HL-60 (cell line): ENCODE data around the gene MAPK10.

Experiments used
- POLR2AphosphoS5 ChIP-seq: IDR thresholded peaks from 2 replicates; pipeline ENCODE4 v1.6.1; 2012; ENCODE audit warnings: low read depth
- TF ChIP-seq, protein P1 (sequence below): IDR thresholded peaks from one replicate; pipeline ENCODE4 v1.5.1; 2011; ENCODE audit warnings: low read length, control low read depth, inconsistent platforms; ENCODE audit not compliant: insufficient read depth
- TF ChIP-seq, protein P2 (sequence below): IDR thresholded peaks from 2 replicates; pipeline ENCODE4 v1.6.1; 2012; ENCODE audit warnings: low read depth; ENCODE audit not compliant: insufficient replicate concordance

DNA sequence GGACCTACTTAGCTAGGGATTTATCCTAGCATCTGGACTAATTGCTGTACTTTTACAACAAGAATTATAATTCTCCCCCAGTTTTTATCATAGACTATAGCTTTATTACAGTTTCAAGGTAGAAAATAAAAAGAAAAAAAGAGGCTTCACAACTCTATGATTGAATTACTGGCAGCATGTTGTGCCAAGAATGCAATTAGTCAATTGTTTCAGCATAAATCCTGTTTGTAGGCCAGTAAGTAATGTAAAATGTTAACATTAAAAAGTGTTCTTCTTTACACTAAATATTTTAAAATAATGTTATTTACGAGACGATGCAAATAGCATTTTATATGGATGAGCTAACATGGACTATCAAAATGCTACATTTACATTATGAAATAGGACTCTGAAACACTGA, 228.4 kb downstream of the MAPK10 start:
- TF ChIP-seq, protein P1, sequence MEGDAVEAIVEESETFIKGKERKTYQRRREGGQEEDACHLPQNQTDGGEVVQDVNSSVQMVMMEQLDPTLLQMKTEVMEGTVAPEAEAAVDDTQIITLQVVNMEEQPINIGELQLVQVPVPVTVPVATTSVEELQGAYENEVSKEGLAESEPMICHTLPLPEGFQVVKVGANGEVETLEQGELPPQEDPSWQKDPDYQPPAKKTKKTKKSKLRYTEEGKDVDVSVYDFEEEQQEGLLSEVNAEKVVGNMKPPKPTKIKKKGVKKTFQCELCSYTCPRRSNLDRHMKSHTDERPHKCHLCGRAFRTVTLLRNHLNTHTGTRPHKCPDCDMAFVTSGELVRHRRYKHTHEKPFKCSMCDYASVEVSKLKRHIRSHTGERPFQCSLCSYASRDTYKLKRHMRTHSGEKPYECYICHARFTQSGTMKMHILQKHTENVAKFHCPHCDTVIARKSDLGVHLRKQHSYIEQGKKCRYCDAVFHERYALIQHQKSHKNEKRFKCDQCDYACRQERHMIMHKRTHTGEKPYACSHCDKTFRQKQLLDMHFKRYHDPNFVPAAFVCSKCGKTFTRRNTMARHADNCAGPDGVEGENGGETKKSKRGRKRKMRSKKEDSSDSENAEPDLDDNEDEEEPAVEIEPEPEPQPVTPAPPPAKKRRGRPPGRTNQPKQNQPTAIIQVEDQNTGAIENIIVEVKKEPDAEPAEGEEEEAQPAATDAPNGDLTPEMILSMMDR: no peak
- TF ChIP-seq, protein P2, sequence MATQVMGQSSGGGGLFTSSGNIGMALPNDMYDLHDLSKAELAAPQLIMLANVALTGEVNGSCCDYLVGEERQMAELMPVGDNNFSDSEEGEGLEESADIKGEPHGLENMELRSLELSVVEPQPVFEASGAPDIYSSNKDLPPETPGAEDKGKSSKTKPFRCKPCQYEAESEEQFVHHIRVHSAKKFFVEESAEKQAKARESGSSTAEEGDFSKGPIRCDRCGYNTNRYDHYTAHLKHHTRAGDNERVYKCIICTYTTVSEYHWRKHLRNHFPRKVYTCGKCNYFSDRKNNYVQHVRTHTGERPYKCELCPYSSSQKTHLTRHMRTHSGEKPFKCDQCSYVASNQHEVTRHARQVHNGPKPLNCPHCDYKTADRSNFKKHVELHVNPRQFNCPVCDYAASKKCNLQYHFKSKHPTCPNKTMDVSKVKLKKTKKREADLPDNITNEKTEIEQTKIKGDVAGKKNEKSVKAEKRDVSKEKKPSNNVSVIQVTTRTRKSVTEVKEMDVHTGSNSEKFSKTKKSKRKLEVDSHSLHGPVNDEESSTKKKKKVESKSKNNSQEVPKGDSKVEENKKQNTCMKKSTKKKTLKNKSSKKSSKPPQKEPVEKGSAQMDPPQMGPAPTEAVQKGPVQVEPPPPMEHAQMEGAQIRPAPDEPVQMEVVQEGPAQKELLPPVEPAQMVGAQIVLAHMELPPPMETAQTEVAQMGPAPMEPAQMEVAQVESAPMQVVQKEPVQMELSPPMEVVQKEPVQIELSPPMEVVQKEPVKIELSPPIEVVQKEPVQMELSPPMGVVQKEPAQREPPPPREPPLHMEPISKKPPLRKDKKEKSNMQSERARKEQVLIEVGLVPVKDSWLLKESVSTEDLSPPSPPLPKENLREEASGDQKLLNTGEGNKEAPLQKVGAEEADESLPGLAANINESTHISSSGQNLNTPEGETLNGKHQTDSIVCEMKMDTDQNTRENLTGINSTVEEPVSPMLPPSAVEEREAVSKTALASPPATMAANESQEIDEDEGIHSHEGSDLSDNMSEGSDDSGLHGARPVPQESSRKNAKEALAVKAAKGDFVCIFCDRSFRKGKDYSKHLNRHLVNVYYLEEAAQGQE: no peak
- no peak for TF ChIP-seq POLR2AphosphoS5
